SU-DHL-6 (cell line): ENCODE measurements around the gene FFAR3.

Source experiments
- CTCF ChIP-seq: fragments of 200-600 bp; sonication (generic); IDR thresholded peaks from one replicate; pipeline ENCODE4 v1.5.1; 2017; ENCODE audit warnings: antibody characterized with exemption, mild to moderate bottlenecking, low read length, moderate library complexity; ENCODE audit not compliant: insufficient read depth, poor library complexity, severe bottlenecking
- EZH2phosphoT487 ChIP-seq: fragments of 200-600 bp; sonication (generic), shearing (Covaris generic); conservative IDR thresholded peaks from 2 replicates; pipeline ENCODE4 v1.6.1; 2018; ENCODE audit warnings: mild to moderate bottlenecking, antibody characterized with exemption, low read length, moderate library complexity, mixed read lengths

GRCh38 chr19:35308910-35309309 is 49.4 kb upstream of the FFAR3 start:
- TF ChIP-seq CTCF (no peak), EZH2phosphoT487 (no peak)
